Measurements from ENCODE around the gene CFAP221. TPM values are rescaled to one million over a fixed set of nuclear protein-coding genes. Genes with fewer than 3 reads are reported as not detected.
A peak's percentile ranks its signal among the peaks of the same experiment; 100 is the strongest.

CFAP221 gene
- total and polyA plus RNA-seq, 2 experiments from 2014 or later, result 0.42 to 0.65 TPM

DNA sequence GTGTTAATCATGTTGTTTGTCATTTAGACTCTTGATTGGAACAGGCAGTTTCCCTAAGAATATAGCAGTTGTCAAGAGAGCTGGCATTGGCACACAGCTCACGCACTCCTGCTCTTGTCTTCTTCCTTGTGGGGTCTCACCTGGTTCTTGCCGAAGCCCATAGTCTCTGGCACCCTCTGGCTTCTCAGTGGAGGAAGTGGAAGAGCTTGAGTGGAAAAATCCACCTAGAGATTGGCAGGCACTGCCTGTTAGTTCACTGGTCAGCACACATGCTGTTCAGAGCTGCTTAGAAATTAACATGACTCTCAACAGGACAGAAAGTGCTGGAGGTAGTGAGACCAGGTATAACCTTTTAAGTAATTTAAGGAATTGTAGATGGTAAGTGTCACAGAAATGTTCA, 48.3 kb upstream of the CFAP221 start:
- Mint-ChIP-seq H3K27me3 (ENCODE audit: insufficient read depth, low read depth, poor library complexity) (peaks cover 9% of the 10 kb centered on the region), H3K36me3 (ENCODE audit: low read depth) (peaks cover 5% of the 10 kb centered on the region; the same call in 1 of the 3 replicates), H3K4me1 (peaks cover 10% of the 10 kb centered on the region), H3K9me3 (peaks cover 22% of the 10 kb centered on the region), H3K4me3 (no peak overlapping the region), H3K27ac (no peak overlapping the region)
- no peak overlapping the region for H2AFZ ChIP-seq
- no peaks in the 10 kb centered on the region for H3K27me3 ChIP-seq (ENCODE audit: insufficient read depth)
- H3K9me2 ChIP-seq (ENCODE audit: insufficient read depth), result peaks cover 4% of the 10 kb centered on the region; the same call in 1 of the 2 replicates
- no peaks in the 10 kb centered on the region for H4K20me1 ChIP-seq (replicated peaks; ENCODE audit: insufficient read depth)
- H3K79me2 ChIP-seq (replicated peaks; ENCODE audit: insufficient read depth), result no peaks in the 10 kb centered on the region
- H3K27ac ChIP-seq (ENCODE audit: low read depth), result no peak overlapping the region
- no peak for TF ChIP-seq JUNB (IDR thresholded peaks at IDR 0.05; ENCODE audit: unreplicated experiment)
- TF ChIP-seq, protein P1, sequence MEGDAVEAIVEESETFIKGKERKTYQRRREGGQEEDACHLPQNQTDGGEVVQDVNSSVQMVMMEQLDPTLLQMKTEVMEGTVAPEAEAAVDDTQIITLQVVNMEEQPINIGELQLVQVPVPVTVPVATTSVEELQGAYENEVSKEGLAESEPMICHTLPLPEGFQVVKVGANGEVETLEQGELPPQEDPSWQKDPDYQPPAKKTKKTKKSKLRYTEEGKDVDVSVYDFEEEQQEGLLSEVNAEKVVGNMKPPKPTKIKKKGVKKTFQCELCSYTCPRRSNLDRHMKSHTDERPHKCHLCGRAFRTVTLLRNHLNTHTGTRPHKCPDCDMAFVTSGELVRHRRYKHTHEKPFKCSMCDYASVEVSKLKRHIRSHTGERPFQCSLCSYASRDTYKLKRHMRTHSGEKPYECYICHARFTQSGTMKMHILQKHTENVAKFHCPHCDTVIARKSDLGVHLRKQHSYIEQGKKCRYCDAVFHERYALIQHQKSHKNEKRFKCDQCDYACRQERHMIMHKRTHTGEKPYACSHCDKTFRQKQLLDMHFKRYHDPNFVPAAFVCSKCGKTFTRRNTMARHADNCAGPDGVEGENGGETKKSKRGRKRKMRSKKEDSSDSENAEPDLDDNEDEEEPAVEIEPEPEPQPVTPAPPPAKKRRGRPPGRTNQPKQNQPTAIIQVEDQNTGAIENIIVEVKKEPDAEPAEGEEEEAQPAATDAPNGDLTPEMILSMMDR (conservative IDR thresholded peaks at IDR 0.05; ENCODE audit: low read depth in 2 of 2), result peak in 1 of 2 experiments; percentile 31; a peak in 2 of 4 replicates
- no peaks in the 10 kb centered on the region for H3K4me1 ChIP-seq (ENCODE audit: insufficient read depth)
- H3F3A ChIP-seq (replicated peaks; ENCODE audit: low read depth), result no peaks in the 10 kb centered on the region
- no peak for DNase-seq (ENCODE audit: low spot score)
- H3K4me3 ChIP-seq, result no peak overlapping the region
- H3K4me2 ChIP-seq, result no peak overlapping the region
- ATAC-seq, result no peak
- no peaks in the 10 kb centered on the region for H3K36me3 ChIP-seq (ENCODE audit: insufficient read depth)

DNA sequence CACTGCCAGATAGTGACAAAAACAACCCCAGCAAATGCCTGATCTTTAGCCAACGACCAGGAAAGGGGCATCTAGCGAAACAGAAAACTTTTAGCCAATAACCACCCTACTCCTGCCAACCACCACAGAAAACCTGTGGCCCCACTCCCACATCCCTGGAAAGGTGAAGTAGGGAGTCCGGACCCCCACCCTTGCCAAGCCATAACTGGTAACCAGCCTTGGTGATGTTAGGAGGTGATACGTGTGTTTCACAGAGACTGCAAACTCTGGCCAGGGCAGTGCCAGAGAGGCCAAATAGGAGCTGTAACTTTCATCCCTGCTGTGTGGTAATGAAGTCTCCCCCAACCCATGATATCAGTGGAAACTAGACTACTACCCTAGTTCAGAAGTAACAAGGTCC, 47.6 kb upstream of the CFAP221 start:
- H3K4me1 Mint-ChIP-seq, result peaks cover 10% of the 10 kb centered on the region

More for the DNA sequence above, 47.6 kb upstream of the CFAP221 start:
- Histone ChIP-seq H4K20me1 (replicated peaks; ENCODE audit: insufficient read depth) (no peaks in the 10 kb centered on the region), H3K4me3 (no peak overlapping the region), H3K4me2 (no peak overlapping the region), H2AFZ (no peak overlapping the region), H3K79me2 (replicated peaks; ENCODE audit: insufficient read depth) (no peaks in the 10 kb centered on the region), H3F3A (replicated peaks; ENCODE audit: low read depth) (no peaks in the 10 kb centered on the region), H3K36me3 (ENCODE audit: insufficient read depth) (no peaks in the 10 kb centered on the region), H3K27me3 (ENCODE audit: insufficient read depth) (no peaks in the 10 kb centered on the region), H3K9me2 (ENCODE audit: insufficient read depth) (peaks cover 4% of the 10 kb centered on the region; the same call in 1 of the 2 replicates), H3K4me1 (ENCODE audit: insufficient read depth) (no peaks in the 10 kb centered on the region), H3K27ac (ENCODE audit: low read depth) (no peak overlapping the region)
- H3K27me3 Mint-ChIP-seq (ENCODE audit: insufficient read depth, low read depth, poor library complexity), result peaks cover 6% of the 10 kb centered on the region
- H3K36me3 Mint-ChIP-seq (ENCODE audit: low read depth), result peaks cover 5% of the 10 kb centered on the region; the same call in 1 of the 3 replicates
- TF ChIP-seq, protein P2, sequence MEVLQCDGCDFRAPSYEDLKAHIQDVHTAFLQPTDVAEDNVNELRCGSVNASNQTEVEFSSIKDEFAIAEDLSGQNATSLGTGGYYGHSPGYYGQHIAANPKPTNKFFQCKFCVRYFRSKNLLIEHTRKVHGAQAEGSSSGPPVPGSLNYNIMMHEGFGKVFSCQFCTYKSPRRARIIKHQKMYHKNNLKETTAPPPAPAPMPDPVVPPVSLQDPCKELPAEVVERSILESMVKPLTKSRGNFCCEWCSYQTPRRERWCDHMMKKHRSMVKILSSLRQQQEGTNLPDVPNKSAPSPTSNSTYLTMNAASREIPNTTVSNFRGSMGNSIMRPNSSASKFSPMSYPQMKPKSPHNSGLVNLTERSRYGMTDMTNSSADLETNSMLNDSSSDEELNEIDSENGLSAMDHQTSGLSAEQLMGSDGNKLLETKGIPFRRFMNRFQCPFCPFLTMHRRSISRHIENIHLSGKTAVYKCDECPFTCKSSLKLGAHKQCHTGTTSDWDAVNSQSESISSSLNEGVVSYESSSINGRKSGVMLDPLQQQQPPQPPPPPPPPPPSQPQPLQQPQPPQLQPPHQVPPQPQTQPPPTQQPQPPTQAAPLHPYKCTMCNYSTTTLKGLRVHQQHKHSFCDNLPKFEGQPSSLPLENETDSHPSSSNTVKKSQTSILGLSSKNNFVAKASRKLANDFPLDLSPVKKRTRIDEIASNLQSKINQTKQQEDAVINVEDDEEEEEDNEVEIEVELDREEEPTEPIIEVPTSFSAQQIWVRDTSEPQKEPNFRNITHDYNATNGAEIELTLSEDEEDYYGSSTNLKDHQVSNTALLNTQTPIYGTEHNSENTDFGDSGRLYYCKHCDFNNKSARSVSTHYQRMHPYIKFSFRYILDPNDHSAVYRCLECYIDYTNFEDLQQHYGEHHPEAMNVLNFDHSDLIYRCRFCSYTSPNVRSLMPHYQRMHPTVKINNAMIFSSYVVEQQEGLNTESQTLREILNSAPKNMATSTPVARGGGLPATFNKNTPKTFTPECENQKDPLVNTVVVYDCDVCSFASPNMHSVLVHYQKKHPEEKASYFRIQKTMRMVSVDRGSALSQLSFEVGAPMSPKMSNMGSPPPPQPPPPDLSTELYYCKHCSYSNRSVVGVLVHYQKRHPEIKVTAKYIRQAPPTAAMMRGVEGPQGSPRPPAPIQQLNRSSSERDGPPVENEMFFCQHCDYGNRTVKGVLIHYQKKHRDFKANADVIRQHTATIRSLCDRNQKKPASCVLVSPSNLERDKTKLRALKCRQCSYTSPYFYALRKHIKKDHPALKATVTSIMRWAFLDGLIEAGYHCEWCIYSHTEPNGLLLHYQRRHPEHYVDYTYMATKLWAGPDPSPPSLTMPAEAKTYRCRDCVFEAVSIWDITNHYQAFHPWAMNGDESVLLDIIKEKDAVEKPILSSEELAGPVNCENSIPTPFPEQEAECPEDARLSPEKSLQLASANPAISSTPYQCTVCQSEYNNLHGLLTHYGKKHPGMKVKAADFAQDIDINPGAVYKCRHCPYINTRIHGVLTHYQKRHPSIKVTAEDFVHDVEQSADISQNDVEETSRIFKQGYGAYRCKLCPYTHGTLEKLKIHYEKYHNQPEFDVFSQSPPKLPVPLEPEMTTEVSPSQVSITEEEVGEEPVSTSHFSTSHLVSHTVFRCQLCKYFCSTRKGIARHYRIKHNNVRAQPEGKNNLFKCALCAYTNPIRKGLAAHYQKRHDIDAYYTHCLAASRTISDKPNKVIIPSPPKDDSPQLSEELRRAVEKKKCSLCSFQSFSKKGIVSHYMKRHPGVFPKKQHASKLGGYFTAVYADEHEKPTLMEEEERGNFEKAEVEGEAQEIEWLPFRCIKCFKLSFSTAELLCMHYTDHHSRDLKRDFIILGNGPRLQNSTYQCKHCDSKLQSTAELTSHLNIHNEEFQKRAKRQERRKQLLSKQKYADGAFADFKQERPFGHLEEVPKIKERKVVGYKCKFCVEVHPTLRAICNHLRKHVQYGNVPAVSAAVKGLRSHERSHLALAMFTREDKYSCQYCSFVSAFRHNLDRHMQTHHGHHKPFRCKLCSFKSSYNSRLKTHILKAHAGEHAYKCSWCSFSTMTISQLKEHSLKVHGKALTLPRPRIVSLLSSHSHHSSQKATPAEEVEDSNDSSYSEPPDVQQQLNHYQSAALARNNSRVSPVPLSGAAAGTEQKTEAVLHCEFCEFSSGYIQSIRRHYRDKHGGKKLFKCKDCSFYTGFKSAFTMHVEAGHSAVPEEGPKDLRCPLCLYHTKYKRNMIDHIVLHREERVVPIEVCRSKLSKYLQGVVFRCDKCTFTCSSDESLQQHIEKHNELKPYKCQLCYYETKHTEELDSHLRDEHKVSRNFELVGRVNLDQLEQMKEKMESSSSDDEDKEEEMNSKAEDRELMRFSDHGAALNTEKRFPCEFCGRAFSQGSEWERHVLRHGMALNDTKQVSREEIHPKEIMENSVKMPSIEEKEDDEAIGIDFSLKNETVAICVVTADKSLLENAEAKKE (CRISPR knock-in tag; IDR thresholded peaks at IDR 0.05), result no peak
- TF ChIP-seq, protein P3, sequence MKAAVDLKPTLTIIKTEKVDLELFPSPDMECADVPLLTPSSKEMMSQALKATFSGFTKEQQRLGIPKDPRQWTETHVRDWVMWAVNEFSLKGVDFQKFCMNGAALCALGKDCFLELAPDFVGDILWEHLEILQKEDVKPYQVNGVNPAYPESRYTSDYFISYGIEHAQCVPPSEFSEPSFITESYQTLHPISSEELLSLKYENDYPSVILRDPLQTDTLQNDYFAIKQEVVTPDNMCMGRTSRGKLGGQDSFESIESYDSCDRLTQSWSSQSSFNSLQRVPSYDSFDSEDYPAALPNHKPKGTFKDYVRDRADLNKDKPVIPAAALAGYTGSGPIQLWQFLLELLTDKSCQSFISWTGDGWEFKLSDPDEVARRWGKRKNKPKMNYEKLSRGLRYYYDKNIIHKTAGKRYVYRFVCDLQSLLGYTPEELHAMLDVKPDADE (IDR thresholded peaks at IDR 0.05), result no peak
- TF ChIP-seq EZH2phosphoT487 (IDR thresholded peaks at IDR 0.05; ENCODE audit: unreplicated experiment) (no peak), ZNF114 (CRISPR knock-in tag; IDR thresholded peaks at IDR 0.05) (no peak), JUNB (IDR thresholded peaks at IDR 0.05; ENCODE audit: unreplicated experiment) (no peak), POLR2AphosphoS5 (IDR thresholded peaks at IDR 0.05; ENCODE audit: low read depth) (no peak)
- no peak for ATAC-seq
- H3K9me3 Mint-ChIP-seq, result peaks cover 28% of the 10 kb centered on the region
- no peak overlapping the region for H3K4me3 Mint-ChIP-seq
- no peak for DNase-seq (ENCODE audit: low spot score)
- H3K27ac Mint-ChIP-seq, result no peak overlapping the region

Measured in GM23338 (cell line).